Measurements from ENCODE around the gene ZNF566. TPM values are rescaled to one million over a fixed set of nuclear protein-coding genes. Genes with fewer than 3 reads are reported as not detected.

ZNF566 gene
- total and polyA plus RNA-seq, 2 of the 4 experiments (the other 2 are of a cell fraction), result 3.0 to 4.8 TPM

DNA sequence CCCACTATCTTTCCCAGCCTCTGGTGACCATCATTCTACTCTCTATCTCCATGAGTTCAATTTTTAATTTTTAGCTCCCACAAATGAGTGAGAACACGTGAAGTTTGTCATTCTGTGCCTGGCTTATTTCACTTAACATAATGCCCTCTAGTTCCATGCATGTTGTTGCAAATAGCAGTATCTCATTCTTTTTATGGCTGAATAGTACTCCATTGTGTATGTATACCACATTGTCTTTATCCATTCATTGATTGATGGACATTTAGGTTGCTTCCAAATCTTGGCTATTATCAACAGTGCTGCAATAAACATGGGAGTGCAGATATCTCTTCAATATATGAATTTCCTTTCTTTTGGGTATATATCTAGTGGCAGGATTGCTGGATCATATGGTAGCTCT lies 48.0 kb downstream of the ZNF566 start:
- TF ChIP-seq CHD1 (IDR thresholded peaks at IDR 0.05; ENCODE audit: low read depth, low read length) (no peak), BHLHE40 (IDR thresholded peaks at IDR 0.05; ENCODE audit: low read depth, low read length) (no peak), RCOR1 (IDR thresholded peaks at IDR 0.05; ENCODE audit: insufficient replicate concordance, low read length) (no peak), MAZ (IDR thresholded peaks at IDR 0.05; ENCODE audit: borderline replicate concordance, low read depth, low read length) (no peak), POLR2A (IDR thresholded peaks at IDR 0.05; ENCODE audit: low read depth, low read length) (no peak), SMC3 (IDR thresholded peaks at IDR 0.05; ENCODE audit: low read depth, low read length) (no peak)
- TF ChIP-seq, protein P1, sequence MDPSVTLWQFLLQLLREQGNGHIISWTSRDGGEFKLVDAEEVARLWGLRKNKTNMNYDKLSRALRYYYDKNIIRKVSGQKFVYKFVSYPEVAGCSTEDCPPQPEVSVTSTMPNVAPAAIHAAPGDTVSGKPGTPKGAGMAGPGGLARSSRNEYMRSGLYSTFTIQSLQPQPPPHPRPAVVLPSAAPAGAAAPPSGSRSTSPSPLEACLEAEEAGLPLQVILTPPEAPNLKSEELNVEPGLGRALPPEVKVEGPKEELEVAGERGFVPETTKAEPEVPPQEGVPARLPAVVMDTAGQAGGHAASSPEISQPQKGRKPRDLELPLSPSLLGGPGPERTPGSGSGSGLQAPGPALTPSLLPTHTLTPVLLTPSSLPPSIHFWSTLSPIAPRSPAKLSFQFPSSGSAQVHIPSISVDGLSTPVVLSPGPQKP (IDR thresholded peaks at IDR 0.05; ENCODE audit: borderline replicate concordance, low read depth, low read length), result no peak
- H3K79me1 ChIP-seq (ENCODE audit: low read depth in 1 of 2, low read length in 2 of 2), result no peaks in the 10 kb centered on the region
- H4K8ac ChIP-seq (ENCODE audit: low read depth in 2 of 2, low read length in 2 of 2), result no peak overlapping the region
- intact Hi-C loops (cut with micrococcal nuclease), result no loop called here
- H3K9me1 ChIP-seq (ENCODE audit: insufficient read depth, low read length), result no peaks in the 10 kb centered on the region
- H4K91ac ChIP-seq (ENCODE audit: insufficient read depth, low read depth, low read length), result no peak overlapping the region
- no peak overlapping the region for H3K9ac ChIP-seq (ENCODE audit: low read depth, low read length)
- no peak for DNase-seq
- no peaks in the 10 kb centered on the region for H4K20me1 ChIP-seq (ENCODE audit: insufficient read depth, low read length)
- H4K5ac ChIP-seq (ENCODE audit: low read depth, low read length), result no peak overlapping the region
- H3K4me2 ChIP-seq (ENCODE audit: low read depth, low read length), result no peak overlapping the region
- CTCF ChIA-PET, result no interaction called here
- no peaks in the 10 kb centered on the region for H3K4me1 ChIP-seq (ENCODE audit: control insufficient read depth, insufficient read depth, low read length)
- H3K14ac ChIP-seq (replicated peaks; ENCODE audit: low read depth, low read length), result no peak overlapping the region
- no peak overlapping the region for H3K23ac ChIP-seq (ENCODE audit: low read depth, low read length)
- dilution Hi-C loops (cut with HindIII; ENCODE audit: low sequenced_read_pairs, unreplicated experiment), result no loop called here
- no peaks in the 10 kb centered on the region for H3K27me3 ChIP-seq (ENCODE audit: control insufficient read depth, insufficient read depth, low read length)
- H3K56ac ChIP-seq (ENCODE audit: extremely low read depth, insufficient read depth, low read length), result no peak overlapping the region
- no peak overlapping the region for H2AK5ac ChIP-seq (ENCODE audit: low read depth, low read length)
- H3K4me3 ChIP-seq (ENCODE audit: insufficient read depth, low read depth, low read length), result no peak overlapping the region
- no peak overlapping the region for H2AFZ ChIP-seq (replicated peaks; ENCODE audit: low read length, poor library complexity)
- no peaks in the 10 kb centered on the region for H3K36me3 ChIP-seq (ENCODE audit: control insufficient read depth, insufficient read depth, low read length)
- no peak overlapping the region for H2BK15ac ChIP-seq (ENCODE audit: low read depth, low read length)
- H2BK5ac ChIP-seq (ENCODE audit: low read depth, low read length, poor library complexity, severe bottlenecking), result no peak overlapping the region
- H3K4ac ChIP-seq (ENCODE audit: low read depth, low read length), result no peak overlapping the region
- no TSS peak for BruUV-seq (replicated peaks)
- H2BK20ac ChIP-seq (ENCODE audit: low read depth, low read length), result no peak overlapping the region
- H3K18ac ChIP-seq (ENCODE audit: low read depth, low read length), result no peak overlapping the region
- POLR2A ChIA-PET (ENCODE audit: unreplicated experiment), result no interaction called here
- peaks cover 14% of the 10 kb centered on the region for H3K9me3 ChIP-seq (ENCODE audit: control insufficient read depth, insufficient read depth, low read length)
- no peak overlapping the region for H2BK120ac ChIP-seq (ENCODE audit: low read depth, low read length)
- in situ Hi-C loops (cut with MboI; ENCODE audit: low sequenced_read_pairs), result no loop called here
- no peak overlapping the region for H2AK9ac ChIP-seq (replicated peaks; ENCODE audit: low read depth, low read length, poor library complexity)
- no peak overlapping the region for H3K27ac ChIP-seq (ENCODE audit: insufficient read depth, low read length)
- ATAC-seq (ENCODE audit: low read depth), result no peak
- WGBS, 2 experiments (ENCODE audit: extremely low coverage in 2 of 2, insufficient read length in 1 of 2), result no CpG with 5 or more reads among the region's 1 CpG

Measured in IMR-90 (cell line).